Retinal pigment epithelial cell (primary cell): Measurements from ENCODE around the gene NPAS3.

ENCODE experiments used
- DNase-seq: peaks from one replicate; pipeline ENCODE4 v3.0.0-alpha.2; 2010; ENCODE audit warnings: low read depth
- H3K4me3 ChIP-seq: 2 replicates; pipeline ENCODE4 v1.5.1; 2011; ENCODE audit warnings: mild to moderate bottlenecking, low read length, control low read depth, moderate library complexity
- CTCF ChIP-seq: conservative IDR thresholded peaks from 2 replicates; pipeline ENCODE4 v1.5.1; 2011; ENCODE audit warnings: low read depth, low read length, control low read depth, inconsistent platforms

The NPAS3 gene

GRCh38 chr14:33655421-33655820 is 716.7 kb downstream of the NPAS3 start:
- no peak for DNase-seq
- TF ChIP-seq CTCF = no peak
- H3K4me3 ChIP-seq = no peak overlapping the region

- TF ChIP-seq CTCF = no peak
- H3K4me3 ChIP-seq = no peak overlapping the region
- DNase-seq = no peak
Observed at GRCh38 chr14:33657476-33657875, 718.8 kb downstream of the NPAS3 start.

GRCh38 chr14:33660248-33660647 is 721.6 kb downstream of the NPAS3 start:
- no peak for TF ChIP-seq CTCF
- no peak overlapping the region for H3K4me3 ChIP-seq
- no peak for DNase-seq

GRCh38 chr14:33661101-33661500 is 722.4 kb downstream of the NPAS3 start:
- TF ChIP-seq CTCF = no peak
- no peak overlapping the region for H3K4me3 ChIP-seq
- no peak for DNase-seq

GRCh38 chr14:33668066-33668465 is 729.4 kb downstream of the NPAS3 start:
- TF ChIP-seq CTCF = no peak
- no peak for DNase-seq

GRCh38 chr14:33669111-33669510 is 730.4 kb downstream of the NPAS3 start:
- TF ChIP-seq CTCF = no peak
- no peak for DNase-seq
- H3K4me3 ChIP-seq = no peak overlapping the region

More at GRCh38 chr14:33668066-33668465, 729.4 kb downstream of the NPAS3 start:
- H3K4me3 ChIP-seq = no peak overlapping the region

GRCh38 chr14:33670235-33670634 is 731.6 kb downstream of the NPAS3 start:
- no peak for TF ChIP-seq CTCF
- no peak for DNase-seq

More at GRCh38 chr14:33670235-33670634, 731.6 kb downstream of the NPAS3 start:
- no peak overlapping the region for H3K4me3 ChIP-seq
